Cardiac muscle cell (in vitro differentiated cells and primary cell): ENCODE measurements around the gene DGCR6. TPM values are rescaled to one million over a fixed set of nuclear protein-coding genes. Genes with fewer than 3 reads are reported as not detected.
"Not testable (repeated sequence)": the region's sequence is repeated elsewhere in the genome, so short reads cannot be mapped to it uniquely, and the experiment has no call there.

Experiments
- DNase-seq, 2 donors: peaks; one replicate each; pipeline versions ENCODE4 v3.0.0 to v3.0.0-alpha.2; 2010 to 2017; ENCODE audit warnings: low read depth in 1 of 2, low spot score in 1 of 2
- H3K27ac ChIP-seq: fragments of 200-600 bp; sonication (generic); 2 replicates; pipeline ENCODE4 v1.5.1; 2016
- H3K27me3 ChIP-seq: fragments of 200-600 bp; sonication (generic); 2 replicates; pipeline ENCODE4 v1.6.0; 2016; ENCODE audit warnings: control low read depth
- H3K36me3 ChIP-seq: fragments of 200-600 bp; sonication (generic); 2 replicates; pipeline ENCODE4 v1.5.1; 2016; ENCODE audit warnings: control low read depth
- H3K4me1 ChIP-seq: fragments of 200-600 bp; sonication (generic); 2 replicates; pipeline ENCODE4 v1.8.1; 2017; ENCODE audit warnings: low read depth, mild to moderate bottlenecking, mixed run types
- H3K4me3 ChIP-seq: fragments of 200-600 bp; sonication (generic); 2 replicates; pipeline ENCODE4 v1.5.1; 2016; ENCODE audit warnings: mild to moderate bottlenecking
- H3K9me3 ChIP-seq: fragments of 200-600 bp; sonication (generic); 2 replicates; pipeline ENCODE4 v1.5.1; 2017; ENCODE audit warnings: low read depth, mild to moderate bottlenecking, control low read depth
- CTCF ChIP-seq: IDR thresholded peaks from 2 replicates; pipeline ENCODE4 v1.5.1; 2012; ENCODE audit warnings: low read depth, mild to moderate bottlenecking, low read length
- polyA plus RNA-seq: library from polyadenylated mRNA; unstranded; fragments of >200 nt; fragmentation: Nextera tagmentation; extraction: Ambion mirVana; gene quantifications from 2 replicates; pipeline ENCODE4 v1.2.1, GENCODE V29; 2016
- total RNA-seq: library from RNA; depleted of rRNA; stranded (reverse); fragments of >200 nt; gene quantifications from 2 replicates; pipeline ENCODE4 v1.2.3, GENCODE V29; 2016

The DGCR6 gene
- total and polyA plus RNA-seq, 2 experiments from 2014 or later, result 26.2 to 41.4 TPM

GRCh38 chr22:18906896-18907295, 776 bp downstream of the DGCR6 start:
- no peak overlapping the region for H3K27ac ChIP-seq
- TF ChIP-seq CTCF, result no peak
- no peak for DNase-seq
- no peaks in the 10 kb centered on the region for H3K4me1 ChIP-seq
- no peaks in the 10 kb centered on the region for H3K36me3 ChIP-seq
- no peaks in the 10 kb centered on the region for H3K9me3 ChIP-seq
- no peak overlapping the region for H3K4me3 ChIP-seq
- H3K27me3 ChIP-seq, result no peaks in the 10 kb centered on the region

GRCh38 chr22:18909556-18909955, 3.4 kb downstream of the DGCR6 start:
- no peak for TF ChIP-seq CTCF

GRCh38 chr22:18911535-18911934, 5.4 kb downstream of the DGCR6 start:
- not testable (repeated sequence) for H3K36me3 ChIP-seq, H3K27ac ChIP-seq, H3K27me3 ChIP-seq, DNase-seq, H3K9me3 ChIP-seq, H3K4me1 ChIP-seq, H3K4me3 ChIP-seq

More at GRCh38 chr22:18909556-18909955, 3.4 kb downstream of the DGCR6 start:
- Histone ChIP-seq H3K36me3 (no peaks in the 10 kb centered on the region), H3K27ac (no peak overlapping the region), H3K4me3 (no peak overlapping the region), H3K9me3 (no peaks in the 10 kb centered on the region), H3K27me3 (no peaks in the 10 kb centered on the region), H3K4me1 (no peaks in the 10 kb centered on the region)
- DNase-seq, result no peak

- H3K4me1 ChIP-seq, H3K36me3 ChIP-seq, H3K27ac ChIP-seq, H3K27me3 ChIP-seq, H3K4me3 ChIP-seq, H3K9me3 ChIP-seq, DNase-seq: not testable (repeated sequence)
These were observed 6.3 kb downstream of the DGCR6 start for GRCh38 chr22:18912264-18912946.

GRCh38 chr22:18914558-18914957, 8.4 kb downstream of the DGCR6 start:
- H3K27ac ChIP-seq, H3K36me3 ChIP-seq, DNase-seq, H3K9me3 ChIP-seq, H3K4me1 ChIP-seq, H3K27me3 ChIP-seq, H3K4me3 ChIP-seq: not testable (repeated sequence)

- H3K4me1 ChIP-seq, DNase-seq, H3K27me3 ChIP-seq, H3K4me3 ChIP-seq, H3K27ac ChIP-seq, H3K9me3 ChIP-seq, H3K36me3 ChIP-seq: not testable (repeated sequence)
These were observed 9.4 kb downstream of the DGCR6 start for GRCh38 chr22:18915550-18915949.

- H3K27me3 ChIP-seq, DNase-seq, H3K27ac ChIP-seq, H3K4me3 ChIP-seq, H3K4me1 ChIP-seq, H3K36me3 ChIP-seq, H3K9me3 ChIP-seq: not testable (repeated sequence)
These were observed 11.7 kb downstream of the DGCR6 start for GRCh38 chr22:18917818-18918217.

GRCh38 chr22:18920257-18920902, 14.3 kb downstream of the DGCR6 start:
- H3K9me3 ChIP-seq, H3K27ac ChIP-seq, H3K36me3 ChIP-seq, H3K27me3 ChIP-seq, H3K4me3 ChIP-seq, DNase-seq, H3K4me1 ChIP-seq: not testable (repeated sequence)
